ENCODE measurements around the gene PLA2G1B. TPM values are rescaled to one million over a fixed set of nuclear protein-coding genes. Genes with fewer than 3 reads are reported as not detected.

The PLA2G1B gene
- total and polyA plus RNA-seq, 2 of the 13 experiments (the other 11 are each of a cell fraction or from before 2014, with no cell fraction given) = 0.33 to 1.4 TPM

- no peak for FAIRE-seq
- Histone ChIP-seq H3K4me3 (replicated peaks in 1 of 3; ENCODE audit: insufficient read depth in 1 of 3, low read depth in 2 of 3, low read length in 3 of 3) (no peak overlapping the region), H3K4me1 (ENCODE audit: insufficient read depth, low read length) (no peaks in the 10 kb centered on the region), H3K4me2 (ENCODE audit: low read depth, low read length) (no peak overlapping the region), H3K27ac (ENCODE audit: extremely low read length, insufficient read depth, low read length) (no peak overlapping the region), H3K9ac (ENCODE audit: insufficient read depth, low read depth, low read length) (no peak overlapping the region), H3K79me2 (ENCODE audit: insufficient read depth, low read length) (no peaks in the 10 kb centered on the region), H3K27me3 (ENCODE audit: control insufficient read depth in 1 of 2, insufficient read depth in 2 of 2, low read length in 2 of 2) (no peaks in the 10 kb centered on the region), H4K20me1 (ENCODE audit: insufficient read depth, low read length) (no peaks in the 10 kb centered on the region), H2AFZ (ENCODE audit: low read length) (no peak overlapping the region), H3K36me3 (replicated peaks in 1 of 2; ENCODE audit: control insufficient read depth in 1 of 2, insufficient read depth in 2 of 2, low read length in 2 of 2) (no peaks in the 10 kb centered on the region), H3K9me3 (ENCODE audit: low read length) (no peaks in the 10 kb centered on the region)
- DNase-seq (ENCODE audit: low spot score) = no peak
- in situ Hi-C loops (cut with HindIII; ENCODE audit: extremely low pct_ligation_motif_present, low pct_unique_long_range_greater_than_20kb) (no loop called here), intact Hi-C loops (cut with micrococcal nuclease; ENCODE audit: unreplicated experiment) (no loop called here)
- ATAC-seq = no peak
- BruUV-seq (replicated peaks) = no TSS peak
- ChIA-PET CTCF (ENCODE audit: low intra/inter-chr PET ratio, low total read pairs) (no interaction called here), POLR2A (no interaction called here)
- 60% methylated on average over 4 of the region's 4 CpGs for WGBS (ENCODE audit: low lambda C conversion rate)
- TF ChIP-seq SAP130 (CRISPR knock-in tag; IDR thresholded peaks at IDR 0.05; ENCODE audit: low read depth) (no peak), ZNF512 (CRISPR knock-in tag; IDR thresholded peaks at IDR 0.05) (no peak), ZNF629 (CRISPR knock-in tag; conservative IDR thresholded peaks at IDR 0.05) (0 out of 2 replicates have a peak, but pooled peaks have one; percentile 21)
- TF ChIP-seq, protein P1, sequence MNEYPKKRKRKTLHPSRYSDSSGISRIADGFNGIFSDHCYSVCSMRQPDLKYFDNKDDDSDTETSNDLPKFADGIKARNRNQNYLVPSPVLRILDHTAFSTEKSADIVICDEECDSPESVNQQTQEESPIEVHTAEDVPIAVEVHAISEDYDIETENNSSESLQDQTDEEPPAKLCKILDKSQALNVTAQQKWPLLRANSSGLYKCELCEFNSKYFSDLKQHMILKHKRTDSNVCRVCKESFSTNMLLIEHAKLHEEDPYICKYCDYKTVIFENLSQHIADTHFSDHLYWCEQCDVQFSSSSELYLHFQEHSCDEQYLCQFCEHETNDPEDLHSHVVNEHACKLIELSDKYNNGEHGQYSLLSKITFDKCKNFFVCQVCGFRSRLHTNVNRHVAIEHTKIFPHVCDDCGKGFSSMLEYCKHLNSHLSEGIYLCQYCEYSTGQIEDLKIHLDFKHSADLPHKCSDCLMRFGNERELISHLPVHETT (CRISPR knock-in tag; conservative IDR thresholded peaks at IDR 0.05) = no peak
Measured at GRCh38 chr12:120353556-120354317, 26.2 kb upstream of the PLA2G1B start.

DNA sequence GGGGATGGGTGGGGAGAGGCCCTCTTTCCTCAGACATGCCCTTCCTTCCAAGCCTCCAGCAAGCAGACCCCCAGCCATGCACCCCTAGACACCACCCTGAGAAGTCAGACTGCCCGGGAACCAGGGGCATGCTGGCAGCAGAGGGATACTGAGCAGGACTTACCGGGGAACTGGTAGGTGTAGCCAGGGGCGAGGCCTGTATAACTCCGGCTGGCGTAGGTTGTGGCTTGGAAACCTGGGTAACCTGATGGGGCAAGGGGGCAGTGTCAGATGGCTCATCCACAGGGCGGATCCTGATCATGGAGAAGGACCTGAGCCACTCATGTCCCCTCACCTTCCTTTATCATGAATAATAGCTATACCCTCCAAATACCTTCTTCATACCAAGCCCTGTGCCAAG, 25.6 kb upstream of the PLA2G1B start:
- H3K36me3 ChIP-seq (replicated peaks in 1 of 2; ENCODE audit: control insufficient read depth in 1 of 2, insufficient read depth in 2 of 2, low read length in 2 of 2) = no peaks in the 10 kb centered on the region
- no peak overlapping the region for H2AFZ ChIP-seq (ENCODE audit: low read length)
- no peaks in the 10 kb centered on the region for H3K79me2 ChIP-seq (ENCODE audit: insufficient read depth, low read length)
- no peak for DNase-seq (ENCODE audit: low spot score)
- ChIA-PET POLR2A (no interaction called here), CTCF (ENCODE audit: low intra/inter-chr PET ratio, low total read pairs) (no interaction called here)
- H3K4me2 ChIP-seq (ENCODE audit: low read depth, low read length) = no peak overlapping the region
- no peak overlapping the region for H3K4me3 ChIP-seq (replicated peaks in 1 of 3; ENCODE audit: insufficient read depth in 1 of 3, low read depth in 2 of 3, low read length in 3 of 3)
- no peak overlapping the region for H3K9ac ChIP-seq (ENCODE audit: insufficient read depth, low read depth, low read length)
- H3K9me3 ChIP-seq (ENCODE audit: low read length) = no peaks in the 10 kb centered on the region
- WGBS (ENCODE audit: low lambda C conversion rate) = 89% methylated on average over 3 of the region's 6 CpGs
- no peaks in the 10 kb centered on the region for H3K27me3 ChIP-seq (ENCODE audit: control insufficient read depth in 1 of 2, insufficient read depth in 2 of 2, low read length in 2 of 2)
- BruUV-seq (replicated peaks) = no TSS peak
- H3K4me1 ChIP-seq (ENCODE audit: insufficient read depth, low read length) = no peaks in the 10 kb centered on the region
- no peak for ATAC-seq
- in situ Hi-C loops (cut with HindIII; ENCODE audit: extremely low pct_ligation_motif_present, low pct_unique_long_range_greater_than_20kb) (no loop called here), intact Hi-C loops (cut with micrococcal nuclease; ENCODE audit: unreplicated experiment) (no loop called here)
- FAIRE-seq = no peak
- no peak overlapping the region for H3K27ac ChIP-seq (ENCODE audit: extremely low read length, insufficient read depth, low read length)
- no peaks in the 10 kb centered on the region for H4K20me1 ChIP-seq (ENCODE audit: insufficient read depth, low read length)
- TF ChIP-seq MED1 (CRISPR knock-in tag; IDR thresholded peaks at IDR 0.05) (no peak), FOXJ3 (CRISPR knock-in tag; IDR thresholded peaks at IDR 0.05; ENCODE audit: borderline replicate concordance) (no peak), GATA4 (IDR thresholded peaks at IDR 0.05; ENCODE audit: borderline replicate concordance, low read depth) (no peak), FOXO4 (CRISPR knock-in tag; conservative IDR thresholded peaks at IDR 0.05) (no peak), MAF1 (CRISPR knock-in tag; IDR thresholded peaks at IDR 0.05; ENCODE audit: borderline replicate concordance) (no peak), ZSCAN21 (CRISPR knock-in tag; IDR thresholded peaks at IDR 0.05; ENCODE audit: borderline replicate concordance) (no peak), ZNF160 (CRISPR knock-in tag; IDR thresholded peaks at IDR 0.05) (no peak)
